ENCODE results near the gene AUTS2.

The AUTS2 gene

GRCh38 chr7:70669854-70670253 lies 1071.6 kb downstream of the AUTS2 start:
- no peak for DNase-seq
- Histone ChIP-seq H3K27me3 (replicated peaks; ENCODE audit: control insufficient read depth, insufficient read depth, low read length, poor library complexity, severe bottlenecking) (no peaks in the 10 kb centered on the region), H3K4me1 (ENCODE audit: control insufficient read depth, insufficient read depth, low read length, poor library complexity, severe bottlenecking) (peaks cover 3% of the 10 kb centered on the region), H3K4me3 (ENCODE audit: insufficient read depth, low read depth, low read length, poor library complexity, severe bottlenecking) (no peak overlapping the region), H3K36me3 (ENCODE audit: control insufficient read depth, insufficient read depth, low read length) (no peaks in the 10 kb centered on the region), H3K9me3 (ENCODE audit: control insufficient read depth, low read length) (no peaks in the 10 kb centered on the region), H3K27ac (ENCODE audit: insufficient read depth, low read length, poor library complexity, severe bottlenecking) (peak overlapping the region; percentile 32)

GRCh38 chr7:70670288-70670687 lies 1072.0 kb downstream of the AUTS2 start:
- H3K9me3 ChIP-seq (ENCODE audit: control insufficient read depth, low read length): no peaks in the 10 kb centered on the region
- no peaks in the 10 kb centered on the region for H3K36me3 ChIP-seq (ENCODE audit: control insufficient read depth, insufficient read depth, low read length)
- no peaks in the 10 kb centered on the region for H3K27me3 ChIP-seq (replicated peaks; ENCODE audit: control insufficient read depth, insufficient read depth, low read length, poor library complexity, severe bottlenecking)
- no peak overlapping the region for H3K4me3 ChIP-seq (ENCODE audit: insufficient read depth, low read depth, low read length, poor library complexity, severe bottlenecking)
- no peak for DNase-seq
- peaks cover 3% of the 10 kb centered on the region for H3K4me1 ChIP-seq (ENCODE audit: control insufficient read depth, insufficient read depth, low read length, poor library complexity, severe bottlenecking)
- peak overlapping the region; percentile 32 for H3K27ac ChIP-seq (ENCODE audit: insufficient read depth, low read length, poor library complexity, severe bottlenecking)

- Histone ChIP-seq H3K27ac (ENCODE audit: insufficient read depth, low read length, poor library complexity, severe bottlenecking) (no peak overlapping the region), H3K4me1 (ENCODE audit: control insufficient read depth, insufficient read depth, low read length, poor library complexity, severe bottlenecking) (peaks cover 3% of the 10 kb centered on the region), H3K4me3 (ENCODE audit: insufficient read depth, low read depth, low read length, poor library complexity, severe bottlenecking) (no peak overlapping the region), H3K9me3 (ENCODE audit: control insufficient read depth, low read length) (no peaks in the 10 kb centered on the region), H3K36me3 (ENCODE audit: control insufficient read depth, insufficient read depth, low read length) (no peaks in the 10 kb centered on the region), H3K27me3 (replicated peaks; ENCODE audit: control insufficient read depth, insufficient read depth, low read length, poor library complexity, severe bottlenecking) (no peaks in the 10 kb centered on the region)
- DNase-seq: no peak
These were observed 1075.7 kb downstream of the AUTS2 start for GRCh38 chr7:70673778-70674570.

- no peak for DNase-seq
- Histone ChIP-seq H3K36me3 (ENCODE audit: control insufficient read depth, insufficient read depth, low read length) (no peaks in the 10 kb centered on the region), H3K9me3 (ENCODE audit: control insufficient read depth, low read length) (no peaks in the 10 kb centered on the region), H3K27me3 (replicated peaks; ENCODE audit: control insufficient read depth, insufficient read depth, low read length, poor library complexity, severe bottlenecking) (no peaks in the 10 kb centered on the region), H3K27ac (ENCODE audit: insufficient read depth, low read length, poor library complexity, severe bottlenecking) (no peak overlapping the region), H3K4me3 (ENCODE audit: insufficient read depth, low read depth, low read length, poor library complexity, severe bottlenecking) (no peak overlapping the region), H3K4me1 (ENCODE audit: control insufficient read depth, insufficient read depth, low read length, poor library complexity, severe bottlenecking) (peaks cover 7% of the 10 kb centered on the region)
These were observed 1076.3 kb downstream of the AUTS2 start for GRCh38 chr7:70674571-70675010.

- no peak for DNase-seq
- H3K4me3 ChIP-seq (ENCODE audit: insufficient read depth, low read depth, low read length, poor library complexity, severe bottlenecking): no peak overlapping the region
These were observed 1078.0 kb downstream of the AUTS2 start for GRCh38 chr7:70676243-70676642.

GRCh38 chr7:70678621-70679251 lies 1080.5 kb downstream of the AUTS2 start:
- Histone ChIP-seq H3K27me3 (replicated peaks; ENCODE audit: control insufficient read depth, insufficient read depth, low read length, poor library complexity, severe bottlenecking) (no peaks in the 10 kb centered on the region), H3K36me3 (ENCODE audit: control insufficient read depth, insufficient read depth, low read length) (no peaks in the 10 kb centered on the region)

More at GRCh38 chr7:70676243-70676642, 1078.0 kb downstream of the AUTS2 start:
- Histone ChIP-seq H3K36me3 (ENCODE audit: control insufficient read depth, insufficient read depth, low read length) (no peaks in the 10 kb centered on the region), H3K27ac (ENCODE audit: insufficient read depth, low read length, poor library complexity, severe bottlenecking) (no peak overlapping the region), H3K9me3 (ENCODE audit: control insufficient read depth, low read length) (no peaks in the 10 kb centered on the region), H3K4me1 (ENCODE audit: control insufficient read depth, insufficient read depth, low read length, poor library complexity, severe bottlenecking) (peaks cover 4% of the 10 kb centered on the region), H3K27me3 (replicated peaks; ENCODE audit: control insufficient read depth, insufficient read depth, low read length, poor library complexity, severe bottlenecking) (no peaks in the 10 kb centered on the region)

GRCh38 chr7:70679661-70680060 lies 1081.4 kb downstream of the AUTS2 start:
- no peak for DNase-seq
- Histone ChIP-seq H3K27me3 (replicated peaks; ENCODE audit: control insufficient read depth, insufficient read depth, low read length, poor library complexity, severe bottlenecking) (no peaks in the 10 kb centered on the region), H3K27ac (ENCODE audit: insufficient read depth, low read length, poor library complexity, severe bottlenecking) (no peak overlapping the region), H3K36me3 (ENCODE audit: control insufficient read depth, insufficient read depth, low read length) (no peaks in the 10 kb centered on the region), H3K4me3 (ENCODE audit: insufficient read depth, low read depth, low read length, poor library complexity, severe bottlenecking) (no peak overlapping the region), H3K4me1 (ENCODE audit: control insufficient read depth, insufficient read depth, low read length, poor library complexity, severe bottlenecking) (peaks cover 4% of the 10 kb centered on the region), H3K9me3 (ENCODE audit: control insufficient read depth, low read length) (no peaks in the 10 kb centered on the region)

More at GRCh38 chr7:70678621-70679251, 1080.5 kb downstream of the AUTS2 start:
- H3K4me3 ChIP-seq (ENCODE audit: insufficient read depth, low read depth, low read length, poor library complexity, severe bottlenecking): no peak overlapping the region
- H3K9me3 ChIP-seq (ENCODE audit: control insufficient read depth, low read length): no peaks in the 10 kb centered on the region
- H3K27ac ChIP-seq (ENCODE audit: insufficient read depth, low read length, poor library complexity, severe bottlenecking): no peak overlapping the region
- no peak for DNase-seq
- H3K4me1 ChIP-seq (ENCODE audit: control insufficient read depth, insufficient read depth, low read length, poor library complexity, severe bottlenecking): peaks cover 4% of the 10 kb centered on the region

GRCh38 chr7:70680306-70680705 lies 1082.0 kb downstream of the AUTS2 start:
- Histone ChIP-seq H3K27ac (ENCODE audit: insufficient read depth, low read length, poor library complexity, severe bottlenecking) (no peak overlapping the region), H3K36me3 (ENCODE audit: control insufficient read depth, insufficient read depth, low read length) (no peaks in the 10 kb centered on the region), H3K9me3 (ENCODE audit: control insufficient read depth, low read length) (no peaks in the 10 kb centered on the region), H3K27me3 (replicated peaks; ENCODE audit: control insufficient read depth, insufficient read depth, low read length, poor library complexity, severe bottlenecking) (no peaks in the 10 kb centered on the region), H3K4me1 (ENCODE audit: control insufficient read depth, insufficient read depth, low read length, poor library complexity, severe bottlenecking) (peaks cover 4% of the 10 kb centered on the region), H3K4me3 (ENCODE audit: insufficient read depth, low read depth, low read length, poor library complexity, severe bottlenecking) (no peak overlapping the region)
- DNase-seq: no peak

GRCh38 chr7:70680743-70681468 lies 1082.6 kb downstream of the AUTS2 start:
- Histone ChIP-seq H3K27me3 (replicated peaks; ENCODE audit: control insufficient read depth, insufficient read depth, low read length, poor library complexity, severe bottlenecking) (no peaks in the 10 kb centered on the region), H3K27ac (ENCODE audit: insufficient read depth, low read length, poor library complexity, severe bottlenecking) (no peak overlapping the region), H3K9me3 (ENCODE audit: control insufficient read depth, low read length) (no peaks in the 10 kb centered on the region), H3K36me3 (ENCODE audit: control insufficient read depth, insufficient read depth, low read length) (no peaks in the 10 kb centered on the region), H3K4me1 (ENCODE audit: control insufficient read depth, insufficient read depth, low read length, poor library complexity, severe bottlenecking) (peaks cover 4% of the 10 kb centered on the region), H3K4me3 (ENCODE audit: insufficient read depth, low read depth, low read length, poor library complexity, severe bottlenecking) (peak overlapping the region; percentile 51)
- DNase-seq: no peak
